Astrocyte of the cerebellum (primary cell): ENCODE results near the gene CHST15.

Experiments
- DNase-seq: peaks from one replicate; pipeline ENCODE4 v3.0.0-alpha.2; 2011; ENCODE audit warnings: low read depth
- H3K4me3 ChIP-seq: 2 replicates; pipeline ENCODE4 v1.5.1; 2011; ENCODE audit warnings: mild to moderate bottlenecking, low read depth, low read length, moderate library complexity
- in situ Hi-C: cut with HindIII; loops from 2 replicates; pipeline ENCODE4 v1.10.0; 2017; ENCODE audit warnings: low sequenced_read_pairs
- TF ChIP-seq, protein P1 (sequence below): IDR thresholded peaks from 2 replicates; pipeline ENCODE4 v1.5.1; 2012; ENCODE audit warnings: low read length, low read depth, moderate library complexity, mild to moderate bottlenecking; ENCODE audit errors: missing control alignments

Gene CHST15

DNA sequence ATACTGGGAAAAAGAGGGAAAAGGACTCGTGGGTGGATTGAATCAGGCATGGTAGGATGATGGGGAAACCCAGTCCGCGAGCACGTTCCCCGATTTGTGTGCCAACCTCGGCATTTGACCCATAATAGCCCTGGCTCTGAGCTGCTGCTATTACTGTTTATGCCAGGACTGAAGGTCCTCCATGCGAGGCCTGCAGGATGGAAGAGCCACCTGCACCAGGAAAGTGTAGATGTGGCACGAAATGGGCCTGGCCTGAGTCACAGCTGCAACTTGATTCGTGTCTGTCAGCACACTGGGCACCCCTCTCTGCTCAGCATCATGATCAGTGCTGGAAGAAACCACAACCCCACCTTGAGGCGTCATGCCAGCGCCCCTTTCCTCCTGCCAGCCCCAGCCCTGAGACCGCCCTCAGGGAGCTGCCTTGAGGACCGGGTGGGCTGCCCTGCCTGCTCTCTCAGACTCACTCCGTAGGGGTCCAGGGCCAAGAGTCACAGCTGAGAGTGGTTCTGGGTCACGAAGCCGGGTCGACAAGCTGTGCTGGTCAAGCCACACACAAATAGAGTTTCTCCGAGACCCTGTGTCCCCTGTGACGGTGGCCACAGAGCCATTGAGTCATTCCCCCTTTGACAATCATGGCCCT, 74.4 kb downstream of the CHST15 start:
- DNase-seq = no peak
- H3K4me3 ChIP-seq = no peak overlapping the region
- TF ChIP-seq, protein P1, sequence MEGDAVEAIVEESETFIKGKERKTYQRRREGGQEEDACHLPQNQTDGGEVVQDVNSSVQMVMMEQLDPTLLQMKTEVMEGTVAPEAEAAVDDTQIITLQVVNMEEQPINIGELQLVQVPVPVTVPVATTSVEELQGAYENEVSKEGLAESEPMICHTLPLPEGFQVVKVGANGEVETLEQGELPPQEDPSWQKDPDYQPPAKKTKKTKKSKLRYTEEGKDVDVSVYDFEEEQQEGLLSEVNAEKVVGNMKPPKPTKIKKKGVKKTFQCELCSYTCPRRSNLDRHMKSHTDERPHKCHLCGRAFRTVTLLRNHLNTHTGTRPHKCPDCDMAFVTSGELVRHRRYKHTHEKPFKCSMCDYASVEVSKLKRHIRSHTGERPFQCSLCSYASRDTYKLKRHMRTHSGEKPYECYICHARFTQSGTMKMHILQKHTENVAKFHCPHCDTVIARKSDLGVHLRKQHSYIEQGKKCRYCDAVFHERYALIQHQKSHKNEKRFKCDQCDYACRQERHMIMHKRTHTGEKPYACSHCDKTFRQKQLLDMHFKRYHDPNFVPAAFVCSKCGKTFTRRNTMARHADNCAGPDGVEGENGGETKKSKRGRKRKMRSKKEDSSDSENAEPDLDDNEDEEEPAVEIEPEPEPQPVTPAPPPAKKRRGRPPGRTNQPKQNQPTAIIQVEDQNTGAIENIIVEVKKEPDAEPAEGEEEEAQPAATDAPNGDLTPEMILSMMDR = no peak
- in situ Hi-C loops = no loop called here

DNA sequence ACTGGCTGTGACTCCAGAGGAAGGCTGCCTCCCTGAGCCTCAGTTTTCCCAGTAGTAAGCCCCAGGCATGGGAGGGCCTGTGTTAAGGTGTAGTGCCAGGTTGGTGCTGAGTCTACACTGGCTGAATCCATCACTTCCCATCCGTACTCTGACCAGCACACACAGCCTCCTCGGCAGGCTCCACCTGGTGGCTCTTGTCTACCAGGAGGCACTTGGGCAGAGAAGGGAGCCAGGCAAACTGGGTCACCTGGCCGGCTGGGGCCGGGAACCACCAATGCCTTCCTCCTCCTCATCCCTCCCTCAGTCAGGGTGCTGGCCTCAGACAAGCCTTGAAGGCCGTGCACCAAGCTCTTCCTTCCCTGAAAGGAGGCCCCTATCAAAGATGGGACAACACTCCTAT, 75.7 kb downstream of the CHST15 start:
- in situ Hi-C loops = no loop called here
- TF ChIP-seq, protein P1 = no peak
- no peak overlapping the region for H3K4me3 ChIP-seq
- no peak for DNase-seq

DNA sequence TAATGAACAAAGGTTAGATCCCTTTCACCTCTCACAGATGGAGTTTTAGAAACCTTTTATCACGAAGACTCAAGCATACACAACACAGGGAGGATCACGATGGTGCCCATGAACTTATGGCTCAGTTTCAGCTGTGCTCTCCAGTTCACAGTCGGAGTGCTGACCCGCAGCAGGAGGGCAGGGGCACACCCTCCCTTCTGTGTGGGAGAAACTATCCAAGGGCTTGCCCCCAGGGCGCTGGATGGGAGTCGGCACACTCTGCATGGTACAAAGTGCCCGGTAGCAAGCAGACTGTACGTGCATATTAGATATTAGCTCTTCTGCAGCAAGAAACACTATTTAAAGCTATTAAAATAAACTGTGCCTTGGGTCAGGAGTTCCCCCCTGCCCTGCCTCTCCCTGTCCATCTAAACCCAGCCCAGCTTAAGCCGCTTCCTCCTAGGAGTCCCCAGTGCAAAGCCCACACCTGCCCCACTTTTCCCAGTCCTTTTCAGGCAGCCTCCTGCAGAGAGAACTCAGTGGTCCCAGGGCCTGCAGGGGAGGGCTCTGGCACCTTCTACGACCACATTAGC, 76.5 kb downstream of the CHST15 start:
- no peak for DNase-seq
- TF ChIP-seq, protein P1 = no peak
- in situ Hi-C loops = no loop called here
- no peak overlapping the region for H3K4me3 ChIP-seq

DNA sequence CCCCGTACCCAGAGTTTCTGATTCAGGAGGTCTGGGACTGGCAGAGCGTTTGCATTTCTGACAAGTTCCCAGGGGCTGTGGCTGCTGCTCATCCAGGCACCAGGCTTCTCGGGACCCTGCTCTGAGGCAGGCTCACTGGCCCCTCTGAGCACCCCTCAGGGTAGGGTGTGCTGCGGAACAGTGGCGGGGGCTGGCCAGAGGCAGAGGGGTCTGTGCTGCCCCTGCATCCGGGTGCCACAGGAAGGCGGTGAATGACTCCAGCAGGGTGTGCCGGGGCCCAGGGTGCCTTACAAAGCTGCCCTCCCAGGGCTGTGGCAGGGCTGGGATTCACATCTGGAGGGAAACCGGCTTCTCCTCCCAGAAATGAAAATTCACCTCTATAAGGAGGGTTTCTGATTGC, 77.4 kb downstream of the CHST15 start:
- H3K4me3 ChIP-seq = no peak overlapping the region
- DNase-seq = no peak
- in situ Hi-C loops = no loop called here
- TF ChIP-seq, protein P1 = no peak

DNA sequence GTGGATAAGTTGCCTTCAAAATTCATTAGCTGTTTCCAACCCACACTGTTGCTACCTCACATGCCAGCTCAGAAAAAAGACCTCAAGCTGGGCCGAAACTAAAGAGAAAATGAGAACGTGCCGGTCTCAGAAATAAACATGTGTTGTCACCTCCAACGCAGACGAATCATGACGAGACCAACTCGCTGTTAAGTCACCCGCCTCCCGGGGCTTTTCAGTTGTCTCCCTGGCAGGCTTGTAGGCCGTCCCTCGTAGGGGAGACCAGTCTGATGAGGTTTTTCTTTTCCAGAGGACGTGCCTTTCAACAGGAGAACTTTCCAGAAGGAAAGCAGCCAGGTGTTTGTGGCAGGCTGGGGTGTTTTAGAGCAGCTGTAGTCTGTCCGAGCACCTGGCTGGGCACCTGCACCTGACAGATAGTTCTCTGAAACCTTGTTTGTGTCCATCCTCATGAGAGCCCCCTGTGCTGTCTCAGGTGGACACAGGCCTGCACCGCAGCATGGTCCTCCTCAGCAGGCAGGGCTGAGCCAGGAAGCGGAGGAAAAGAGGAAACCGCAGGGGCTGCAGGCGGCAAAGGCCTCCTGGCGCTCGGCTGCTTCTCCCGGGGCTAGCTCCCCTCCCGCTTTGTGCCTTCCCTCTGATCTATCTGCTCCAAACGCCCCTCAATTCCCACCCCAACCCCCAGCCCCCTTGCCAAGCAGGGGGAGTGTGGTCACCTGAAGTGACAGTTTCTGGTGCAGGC, 78.8 kb downstream of the CHST15 start:
- no peak overlapping the region for H3K4me3 ChIP-seq
- in situ Hi-C loops = no loop called here
- no peak for DNase-seq
- TF ChIP-seq, protein P1 = no peak

DNA sequence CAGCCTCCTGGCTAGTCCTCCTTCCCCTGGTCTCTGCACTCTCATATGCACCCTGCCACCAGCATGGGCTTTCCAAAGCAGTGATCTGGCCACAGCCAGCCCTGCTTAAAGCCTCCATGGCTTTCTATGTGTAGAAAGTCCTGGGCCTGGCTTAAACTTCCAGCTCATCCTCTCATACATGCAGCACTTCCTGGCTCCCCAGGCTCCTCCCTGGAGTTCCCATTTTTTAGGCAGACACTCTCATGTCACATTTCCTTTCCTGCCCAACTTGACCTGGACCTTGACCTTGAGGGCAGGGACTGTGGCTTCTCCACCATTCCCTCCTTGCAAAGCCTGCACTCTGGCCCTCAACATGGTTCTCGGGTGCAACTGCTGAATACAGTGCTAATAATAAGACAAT, 79.5 kb downstream of the CHST15 start:
- TF ChIP-seq, protein P1 = no peak
- in situ Hi-C loops = no loop called here

More for the DNA sequence above, 79.5 kb downstream of the CHST15 start:
- H3K4me3 ChIP-seq = no peak overlapping the region
- no peak for DNase-seq
